Posterior vena cava (tissue), 2 donors: Measurements from ENCODE around the gene SMIM17. TPM values are rescaled to one million over a fixed set of nuclear protein-coding genes. Genes with fewer than 3 reads are reported as not detected.
"Not testable (repeated sequence)": the region's sequence is repeated elsewhere in the genome, so short reads cannot be mapped to it uniquely, and the experiment has no call there.

Source experiments
- DNase-seq: peaks from one replicate; pipeline ENCODE4 v3.0.0-alpha.2; 2020; ENCODE audit warnings: low spot score
- intact Hi-C, 2 donors: fragments of 100-400 bp; cut with DNase I; formaldehyde crosslinking; loops; one replicate each; pipeline versions ENCODE4 v1.14.1 to v1.14.2; 2022 to 2023
- total RNA-seq, 2 donors: library from RNA; stranded (reverse); fragmentation: NEBNext Ultra II Directional; extraction: Animal tissue kit (Norgen Biotek cat#: 25700); gene quantifications; one replicate each; pipeline ENCODE4 v1.2.1, GENCODE V29; 2021
- donor health status: DM: yes; HTN: yes; CAD: no.
- donor health status: DM: yes; HTN: yes; CAD: no.

The SMIM17 gene
- total RNA-seq, 2 donors from 2014 or later, result 0.71 to 0.74 TPM

- intact Hi-C loops, result loop anchor here in 1 of 2 donors (5.0 kb wide), 1 partner anchor 1321 kb away; no protein-coding TSS in a partner anchor
- DNase-seq, result no peak
Measured at GRCh38 chr19:56643460-56643955, 549 bp downstream of the SMIM17 start.

- intact Hi-C loops, result no loop called here
- no peak for DNase-seq
Measured at GRCh38 chr19:56654151-56654550, 11.2 kb downstream of the SMIM17 start.

- no peak for DNase-seq
- intact Hi-C loops, result loop anchor here in 1 of 2 donors (5.0 kb wide), 1 partner anchor 1058 kb away; the partner anchor contains the start of gene ZNF524
Measured at GRCh38 chr19:56660381-56661107, 17.6 kb downstream of the SMIM17 start.

GRCh38 chr19:56661248-56661647 is 18.3 kb downstream of the SMIM17 start:
- no peak for DNase-seq
- intact Hi-C loops, result loop anchor here in 1 of 2 donors (5.0 kb wide), 1 partner anchor 1059 kb away; the partner anchor contains the start of gene ZNF524

GRCh38 chr19:56663931-56664500 is 21.1 kb downstream of the SMIM17 start:
- intact Hi-C loops, result loop anchor here in 1 of 2 donors (5.0 kb wide), 1 partner anchor 1062 kb away; the partner anchor contains the start of gene ZNF524

GRCh38 chr19:56664511-56664910 is 21.6 kb downstream of the SMIM17 start:
- no peak for DNase-seq
- intact Hi-C loops, result loop anchor here in 1 of 2 donors (5.0 kb wide), 1 partner anchor 1062 kb away; the partner anchor contains the start of gene ZNF524

More at GRCh38 chr19:56663931-56664500, 21.1 kb downstream of the SMIM17 start:
- DNase-seq, result no peak

GRCh38 chr19:56667311-56667870 is 24.4 kb downstream of the SMIM17 start:
- intact Hi-C loops, result no loop called here
- DNase-seq, result peak; percentile 37

GRCh38 chr19:56668676-56669075 is 25.7 kb downstream of the SMIM17 start:
- intact Hi-C loops, result no loop called here
- no peak for DNase-seq

- intact Hi-C loops, result no loop called here
- no peak for DNase-seq
Measured at GRCh38 chr19:56670401-56670960, 27.5 kb downstream of the SMIM17 start.

- DNase-seq, result no peak
- intact Hi-C loops, result no loop called here
Measured at GRCh38 chr19:56670961-56671612, 28.1 kb downstream of the SMIM17 start.

- peak; percentile 99 for DNase-seq
- intact Hi-C loops, result no loop called here
Measured at GRCh38 chr19:56671613-56671994, 28.6 kb downstream of the SMIM17 start, which contains the start of gene ZNF835. Gene ZNF835, minus strand, starts transcription at chr19:56671757. Its CDS starts 6,559 bp downstream, at chr19:56665198.

- DNase-seq, result not testable (repeated sequence)
Measured at GRCh38 chr19:56672610-56673009, 29.7 kb downstream of the SMIM17 start.

GRCh38 chr19:56678205-56678604 is 35.2 kb downstream of the SMIM17 start:
- intact Hi-C loops, result no loop called here
- DNase-seq, result no peak

More at GRCh38 chr19:56672610-56673009, 29.7 kb downstream of the SMIM17 start:
- intact Hi-C loops, result not testable (repeated sequence)

- DNase-seq, result no peak
- intact Hi-C loops, result loop anchor here in 1 of 2 donors (1.0 to 10.0 kb wide), 2 partner anchors 19 to 1683 kb away; partner anchors contain the start of gene ZNF497
Measured at GRCh38 chr19:56681702-56682101, 38.7 kb downstream of the SMIM17 start.

- DNase-seq, result no peak
Measured at GRCh38 chr19:56683116-56683515, 40.2 kb downstream of the SMIM17 start.

GRCh38 chr19:56687031-56687430 is 44.1 kb downstream of the SMIM17 start:
- no peak for DNase-seq

More at GRCh38 chr19:56683116-56683515, 40.2 kb downstream of the SMIM17 start:
- intact Hi-C loops, result loop anchor here in 1 of 2 donors (10.0 kb wide), 1 partner anchor 1682 kb away; the partner anchor contains the start of gene ZNF497

GRCh38 chr19:56689198-56689597 is 46.2 kb downstream of the SMIM17 start:
- intact Hi-C loops, result loop anchor here in 1 of 2 donors (10.0 kb wide), 1 partner anchor 1676 kb away; the partner anchor contains the start of gene ZNF497
- DNase-seq, result no peak

More at GRCh38 chr19:56687031-56687430, 44.1 kb downstream of the SMIM17 start:
- intact Hi-C loops, result loop anchor here in 1 of 2 donors (10.0 kb wide), 1 partner anchor 1678 kb away; the partner anchor contains the start of gene ZNF497

- DNase-seq, result no peak
- intact Hi-C loops, result no loop called here
Measured at GRCh38 chr19:56690670-56691069, 47.7 kb downstream of the SMIM17 start.
